22Rv1 (cell line): ENCODE measurements around the gene SEPSECS.

Experiments
- CTCF ChIP-seq: fragments of 450-650 bp; IDR thresholded peaks from 2 replicates; pipeline ENCODE4 v1.5.1; 2017; ENCODE audit warnings: mild to moderate bottlenecking
- ZFX ChIP-seq: fragments of 450-650 bp; IDR thresholded peaks from 2 replicates; pipeline ENCODE4 v1.6.1; 2017; ENCODE audit warnings: antibody characterized with exemption, borderline replicate concordance

GRCh38 chr4:25080571-25080970 is 79.7 kb downstream of the SEPSECS start:
- no peak for TF ChIP-seq CTCF
- TF ChIP-seq ZFX: no peak
